ENCODE results near the gene LOXL3.

Gene LOXL3

DNA sequence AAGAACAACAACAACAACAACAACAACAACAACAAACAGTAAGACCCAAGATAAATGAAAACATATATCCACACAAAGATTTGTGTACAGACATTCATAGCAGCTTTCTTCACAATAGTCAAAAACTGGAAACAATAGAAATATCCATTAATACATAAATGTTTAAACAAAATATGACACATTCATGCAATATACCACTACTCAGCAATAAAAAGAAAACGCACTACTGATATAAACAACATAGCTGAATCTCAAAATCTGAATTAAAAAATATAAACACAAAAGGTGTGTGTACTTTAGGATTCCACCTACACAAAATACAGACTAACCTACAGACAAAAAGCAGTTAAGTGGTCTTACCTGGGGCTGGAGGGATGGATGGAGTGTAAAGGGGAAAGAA lies 42.8 kb upstream of the LOXL3 start:
- H3K27me3 ChIP-seq, result peaks cover 75% of the 10 kb centered on the region
- no peaks in the 10 kb centered on the region for H3K4me1 ChIP-seq (ENCODE audit: control insufficient read depth in 1 of 2, insufficient read depth in 1 of 2, low read depth in 1 of 2, low read length in 1 of 2)
- TF ChIP-seq CTCF (IDR thresholded peaks at IDR 0.05), result no peak
- H3K27ac ChIP-seq, result no peak overlapping the region
- H3K9me3 ChIP-seq, result no peaks in the 10 kb centered on the region
- H3K4me3 ChIP-seq (ENCODE audit: low read depth in 1 of 2, low read length in 1 of 2), result no peak overlapping the region
- no peaks in the 10 kb centered on the region for H3K36me3 ChIP-seq

- no peaks in the 10 kb centered on the region for H3K9me3 ChIP-seq
- no peaks in the 10 kb centered on the region for H3K36me3 ChIP-seq
- peaks cover 6 to 8% of the 10 kb centered on the region in 2 experiments for H3K4me1 ChIP-seq (ENCODE audit: control insufficient read depth in 1 of 2, insufficient read depth in 1 of 2, low read depth in 1 of 2, low read length in 1 of 2)
- H3K4me3 ChIP-seq (ENCODE audit: low read depth in 1 of 2, low read length in 1 of 2), result no peak overlapping the region
- no peak overlapping the region for H3K27ac ChIP-seq
- no peak for TF ChIP-seq CTCF (IDR thresholded peaks at IDR 0.05)
- H3K27me3 ChIP-seq, result peaks cover 58% of the 10 kb centered on the region
Measured at GRCh38 chr2:74593826-74594772, 40.4 kb upstream of the LOXL3 start.

GRCh38 chr2:74588664-74589063 lies 34.9 kb upstream of the LOXL3 start:
- Histone ChIP-seq H3K36me3 (no peaks in the 10 kb centered on the region), H3K27ac (no peak overlapping the region), H3K27me3 (peaks cover 19% of the 10 kb centered on the region), H3K4me1 (ENCODE audit: control insufficient read depth in 1 of 2, insufficient read depth in 1 of 2, low read depth in 1 of 2, low read length in 1 of 2) (peaks cover 46 to 48% of the 10 kb centered on the region in 2 experiments), H3K9me3 (no peaks in the 10 kb centered on the region), H3K4me3 (ENCODE audit: low read depth in 1 of 2, low read length in 1 of 2) (no peak overlapping the region)
- TF ChIP-seq CTCF (IDR thresholded peaks at IDR 0.05), result no peak

- H3K27ac ChIP-seq, result peak overlapping the region; percentile 12
Measured at GRCh38 chr2:74587664-74588277, 34.0 kb upstream of the LOXL3 start.

More at GRCh38 chr2:74587664-74588277, 34.0 kb upstream of the LOXL3 start:
- no peak overlapping the region for H3K4me3 ChIP-seq (ENCODE audit: low read depth in 1 of 2, low read length in 1 of 2)
- peak; percentile 70 for TF ChIP-seq CTCF (IDR thresholded peaks at IDR 0.05)
- H3K36me3 ChIP-seq, result no peaks in the 10 kb centered on the region
- H3K27me3 ChIP-seq, result peaks cover 10% of the 10 kb centered on the region
- no peaks in the 10 kb centered on the region for H3K9me3 ChIP-seq
- H3K4me1 ChIP-seq (ENCODE audit: control insufficient read depth in 1 of 2, insufficient read depth in 1 of 2, low read depth in 1 of 2, low read length in 1 of 2), result peaks cover 53 to 54% of the 10 kb centered on the region in 2 experiments
